IMR-90 (cell line): ENCODE data around the gene ITIH4. TPM values are rescaled to one million over a fixed set of nuclear protein-coding genes. Genes with fewer than 3 reads are reported as not detected.

Experiments used
- ATAC-seq: fragments of 200-7000 bp; cut with Tn5 transposase; 2 replicates; pipeline ENCODE4 v1.9.1; 2020; ENCODE audit warnings: low read depth, mild to moderate bottlenecking, moderate library complexity
- BruUV-seq: library from RNA; stranded (reverse); fragments of 400-500 nt; replicated peaks from 2 replicates; lab custom pipeline; 2021; lab: Mats Ljungman, UMichigan
- CTCF ChIA-PET: fragments of 300-600 bp; formaldehyde crosslinking; extraction: SDS; loops from one replicate; lab custom pipeline; 2021; ENCODE audit warnings: antibody characterized with exemption; lab: Yijun Ruan, JAX
- POLR2A ChIA-PET: fragments of 300-600 bp; sonication (Branson Sonifier 250); formaldehyde crosslinking; loops from one replicate; lab custom pipeline; 2022; ENCODE audit warnings: antibody characterized with exemption; ENCODE audit not compliant: unreplicated experiment; lab: Charles Lee
- DNase-seq: peaks from one replicate; pipeline ENCODE4 v3.0.0; 2013
- H2AFZ ChIP-seq: replicated peaks from 2 replicates; pipeline ENCODE3; 2013; ENCODE audit warnings: low read length, mild to moderate bottlenecking; ENCODE audit not compliant: poor library complexity
- H2AK5ac ChIP-seq: 2 replicates; pipeline ENCODE4 v1.6.1; 2013; ENCODE audit warnings: low read depth, low read length, inconsistent platforms
- H2AK9ac ChIP-seq: replicated peaks from 2 replicates; pipeline ENCODE3; 2013; ENCODE audit warnings: mild to moderate bottlenecking, low read depth, low read length, moderate library complexity; ENCODE audit not compliant: poor library complexity
- H2BK120ac ChIP-seq: 2 replicates; pipeline ENCODE4 v1.6.1; 2013; ENCODE audit warnings: low read depth, low read length, inconsistent platforms
- H2BK15ac ChIP-seq: 3 replicates; pipeline ENCODE4 v1.6.1; 2013; ENCODE audit warnings: low read depth, low read length, inconsistent platforms
- H2BK20ac ChIP-seq: 2 replicates; pipeline ENCODE4 v1.6.1; 2013; ENCODE audit warnings: low read depth, mild to moderate bottlenecking, inconsistent platforms, low read length, moderate library complexity
- H2BK5ac ChIP-seq: 2 replicates; pipeline ENCODE4 v1.6.1; 2013; ENCODE audit warnings: mild to moderate bottlenecking, low read depth, low read length, inconsistent platforms; ENCODE audit not compliant: poor library complexity, severe bottlenecking
- H3K14ac ChIP-seq: replicated peaks from 2 replicates; pipeline ENCODE4 v1.6.1; 2013; ENCODE audit warnings: low read depth, low read length, inconsistent platforms
- H3K18ac ChIP-seq: 2 replicates; pipeline ENCODE4 v1.6.1; 2013; ENCODE audit warnings: low read depth, low read length, control low read depth
- H3K23ac ChIP-seq: 2 replicates; pipeline ENCODE4 v1.6.1; 2013; ENCODE audit warnings: low read depth, low read length, inconsistent platforms
- H3K27ac ChIP-seq: 2 replicates; pipeline ENCODE4 v1.5.1; 2013; ENCODE audit warnings: mild to moderate bottlenecking, control low read depth, low read length; ENCODE audit not compliant: insufficient read depth
- H3K27me3 ChIP-seq: 2 replicates; pipeline ENCODE4 v1.6.1; 2013; ENCODE audit warnings: low read length; ENCODE audit not compliant: control insufficient read depth, insufficient read depth
- H3K36me3 ChIP-seq: 2 replicates; pipeline ENCODE4 v1.6.1; 2013; ENCODE audit warnings: low read length, mixed read lengths; ENCODE audit not compliant: control insufficient read depth, insufficient read depth
- H3K4ac ChIP-seq: 2 replicates; pipeline ENCODE4 v1.6.1; 2013; ENCODE audit warnings: low read depth, low read length, inconsistent platforms
- H3K4me1 ChIP-seq: 2 replicates; pipeline ENCODE4 v1.6.1; 2013; ENCODE audit warnings: low read length, mixed read lengths; ENCODE audit not compliant: control insufficient read depth, insufficient read depth
- H3K4me2 ChIP-seq: 2 replicates; pipeline ENCODE4 v1.6.1; 2013; ENCODE audit warnings: low read depth, mild to moderate bottlenecking, control low read depth, low read length, moderate library complexity
- H3K4me3 ChIP-seq: 2 replicates; pipeline ENCODE4 v1.5.1; 2013; ENCODE audit warnings: low read depth, mild to moderate bottlenecking, control low read depth, low read length, moderate library complexity; ENCODE audit not compliant: insufficient read depth
- H3K56ac ChIP-seq: 2 replicates; pipeline ENCODE4 v1.6.1; 2013; ENCODE audit warnings: low read length, inconsistent platforms; ENCODE audit not compliant: insufficient read depth; ENCODE audit errors: extremely low read depth
- H3K79me1 ChIP-seq, 2 experiments: 2 replicates each; pipeline ENCODE4 v1.6.1; 2013; ENCODE audit warnings: low read length in 2 of 2, inconsistent platforms in 1 of 2, low read depth in 1 of 2
- H3K9ac ChIP-seq: 2 replicates; pipeline ENCODE4 v1.6.1; 2013; ENCODE audit warnings: low read depth, low read length, control low read depth
- H3K9me1 ChIP-seq: 2 replicates; pipeline ENCODE4 v1.6.1; 2013; ENCODE audit warnings: low read length, inconsistent platforms; ENCODE audit not compliant: insufficient read depth
- H3K9me3 ChIP-seq: 2 replicates; pipeline ENCODE4 v1.6.1; 2013; ENCODE audit warnings: low read length; ENCODE audit not compliant: control insufficient read depth, insufficient read depth
- H4K20me1 ChIP-seq: 2 replicates; pipeline ENCODE4 v1.6.1; 2013; ENCODE audit warnings: low read length, inconsistent platforms; ENCODE audit not compliant: insufficient read depth
- H4K5ac ChIP-seq: 2 replicates; pipeline ENCODE4 v1.6.1; 2013; ENCODE audit warnings: mild to moderate bottlenecking, low read depth, low read length, control low read depth
- H4K8ac ChIP-seq, 2 experiments: 2 replicates each; pipeline ENCODE4 v1.6.1; 2013; ENCODE audit warnings: low read depth in 2 of 2, low read length in 2 of 2, control low read depth in 1 of 2, inconsistent platforms in 1 of 2
- H4K91ac ChIP-seq: 2 replicates; pipeline ENCODE4 v1.6.1; 2013; ENCODE audit warnings: low read depth, low read length, inconsistent platforms; ENCODE audit not compliant: insufficient read depth
- CEBPB ChIP-seq: IDR thresholded peaks from 2 replicates; pipeline ENCODE4 v1.6.1; 2012; ENCODE audit warnings: low read depth, low read length, improper control_type of control experiment
- MAZ ChIP-seq: IDR thresholded peaks from 2 replicates; pipeline ENCODE4 v1.6.1; 2012; ENCODE audit warnings: low read depth, mild to moderate bottlenecking, low read length, improper control_type of control experiment, moderate library complexity, borderline replicate concordance
- MXI1 ChIP-seq: IDR thresholded peaks from 2 replicates; pipeline ENCODE4 v1.6.1; 2012; ENCODE audit warnings: low read depth, mild to moderate bottlenecking, low read length, moderate library complexity, borderline replicate concordance
- NFE2L2 ChIP-seq: fragments of 150-350 bp; IDR thresholded peaks from 2 replicates; pipeline ENCODE4 v1.6.1; 2016; ENCODE audit warnings: low read depth, mild to moderate bottlenecking, low read length
- POLR2A ChIP-seq: IDR thresholded peaks from 2 replicates; pipeline ENCODE4 v1.6.1; 2012; ENCODE audit warnings: mild to moderate bottlenecking, low read depth, low read length
- RAD21 ChIP-seq: IDR thresholded peaks from 2 replicates; pipeline ENCODE4 v1.6.1; 2012; ENCODE audit warnings: low read length, improper control_type of control experiment
- RFX5 ChIP-seq: IDR thresholded peaks from 2 replicates; pipeline ENCODE4 v1.8.0; 2012; ENCODE audit warnings: low read depth, mild to moderate bottlenecking, low read length, moderate library complexity
- SMC3 ChIP-seq: fragments of 150-350 bp; IDR thresholded peaks from 2 replicates; pipeline ENCODE4 v1.6.1; 2016; ENCODE audit warnings: low read depth, mild to moderate bottlenecking, antibody characterized with exemption, low read length, moderate library complexity
- USF2 ChIP-seq: fragments of 150-350 bp; IDR thresholded peaks from 2 replicates; pipeline ENCODE4 v1.6.1; 2017; ENCODE audit warnings: mild to moderate bottlenecking, antibody characterized with exemption, low read length, low read depth
- WGBS, 2 experiments: methylation state at CpG; one replicate each; pipeline versions ENCODE4 v1.1.5 to v1.1.7; 2013; ENCODE audit warnings: missing lambda C conversion rate in 2 of 2; ENCODE audit not compliant: insufficient read length in 1 of 2; ENCODE audit errors: extremely low coverage in 2 of 2; 5-methylcytosine and 5-hydroxymethylcytosine counted together
- dilution Hi-C: fragments of 300-500 bp; cut with HindIII; formaldehyde crosslinking; loops from one replicate; pipeline ENCODE4 v1.14.3; 2018; ENCODE audit warnings: low sequenced_read_pairs; ENCODE audit not compliant: unreplicated experiment
- in situ Hi-C: fragments of 300-500 bp; cut with MboI; formaldehyde crosslinking; loops from 3 replicates; pipeline ENCODE4 v1.14.3; 2019; ENCODE audit warnings: low sequenced_read_pairs, inconsistent platforms, mixed read lengths
- intact Hi-C: fragments of 100-400 bp; cut with micrococcal nuclease; formaldehyde crosslinking; loops from 2 replicates; pipeline ENCODE4 v1.10.0; 2022
- polyA plus RNA-seq, 3 experiments: library from polyadenylated mRNA; depleted of rRNA; stranded (reverse); fragments of >200 nt; gene quantifications; 2 replicates each; pipeline ENCODE4 v1.2.3, GENCODE V29; 2012; ENCODE audit warnings: low replicate concordance in 1 of 3
- total RNA-seq: library from RNA; depleted of rRNA; stranded (reverse); fragments of >200 nt; gene quantifications from 2 replicates; pipeline ENCODE4 v1.2.3, GENCODE V29; 2012

ITIH4 gene
- total and polyA plus RNA-seq, 2 of the 4 experiments (the other 2 are of a cell fraction) = 0.26 to 0.36 TPM

- in situ Hi-C loops = no loop called here
These were observed 990 bp downstream of the ITIH4 start for GRCh38 chr3:52829482-52829881.

More at GRCh38 chr3:52829482-52829881, 990 bp downstream of the ITIH4 start:
- Histone ChIP-seq H4K8ac (no peak overlapping the region), H2BK20ac (no peak overlapping the region), H3K18ac (no peak overlapping the region), H3K27ac (no peak overlapping the region), H2BK120ac (no peak overlapping the region), H4K5ac (no peak overlapping the region), H3K14ac (no peak overlapping the region), H4K20me1 (no peaks in the 10 kb centered on the region), H2BK15ac (no peak overlapping the region), H2AK9ac (no peak overlapping the region), H3K27me3 (peaks cover 1% of the 10 kb centered on the region; the same call in 1 of the 2 replicates), H2AFZ (no peak overlapping the region), H3K56ac (no peak overlapping the region), H3K9me3 (no peaks in the 10 kb centered on the region), H2BK5ac (no peak overlapping the region), H3K79me1 (no peaks in the 10 kb centered on the region), H3K4me3 (no peak overlapping the region), H3K4me2 (no peak overlapping the region), H3K4ac (no peak overlapping the region), H4K91ac (no peak overlapping the region), H3K36me3 (no peaks in the 10 kb centered on the region), H3K9ac (no peak overlapping the region), H3K9me1 (peaks cover 9% of the 10 kb centered on the region; the same call in 1 of the 2 replicates), H3K23ac (no peak overlapping the region), H3K4me1 (peaks cover 7% of the 10 kb centered on the region), H2AK5ac (no peak overlapping the region)
- TF ChIP-seq RFX5 (no peak), CEBPB (no peak), USF2 (no peak), MXI1 (no peak), MAZ (no peak), SMC3 (no peak), NFE2L2 (no peak), POLR2A (no peak), RAD21 (no peak)
- ChIA-PET POLR2A (no interaction called here), CTCF (no interaction called here)
- no TSS peak for BruUV-seq
- intact Hi-C loops (no loop called here), dilution Hi-C loops (no loop called here)
- no CpG with 5 or more reads among the region's 3 CpGs for WGBS, 2 experiments
- DNase-seq (no peak), ATAC-seq (no peak)
